ENCODE data around the gene CDC42BPB.

The CDC42BPB gene

DNA sequence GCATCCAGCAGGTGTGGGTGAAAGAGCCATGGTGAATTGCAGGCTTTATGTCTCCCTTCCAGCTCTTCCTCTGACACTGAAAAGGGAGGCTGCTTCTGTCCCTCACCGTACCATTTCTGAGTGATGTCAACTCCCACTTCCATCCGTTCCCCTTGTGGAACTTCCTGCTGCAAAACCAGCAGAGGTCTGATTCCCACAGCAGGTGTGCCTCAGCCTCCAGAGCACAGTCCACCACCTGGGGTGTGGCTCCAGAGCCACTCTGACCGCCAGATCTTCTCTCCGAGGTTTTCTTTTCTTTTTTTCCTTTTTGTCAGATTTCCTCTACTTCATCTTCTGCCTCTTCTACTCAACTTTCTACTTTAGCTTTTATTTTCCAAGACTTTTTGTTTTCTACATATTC is 62.7 kb downstream of the CDC42BPB start:
- Histone ChIP-seq H3K4me3 (ENCODE audit: low read depth, low read length) (no peak overlapping the region), H3K27me3 (ENCODE audit: control insufficient read depth, insufficient read depth, low read length) (no peaks in the 10 kb centered on the region), H3K4me1 (no peaks in the 10 kb centered on the region), H3K27ac (no peak overlapping the region), H3K9ac (no peak overlapping the region), H2AFZ (no peak overlapping the region), H3K36me3 (ENCODE audit: control insufficient read depth, insufficient read depth, low read length) (no peaks in the 10 kb centered on the region), H3K79me2 (peaks cover 8% of the 10 kb centered on the region), H3K4me2 (ENCODE audit: low read length) (no peak overlapping the region), H3K9me3 (ENCODE audit: control insufficient read depth, low read length) (no peaks in the 10 kb centered on the region)
- TF ChIP-seq, protein P1, sequence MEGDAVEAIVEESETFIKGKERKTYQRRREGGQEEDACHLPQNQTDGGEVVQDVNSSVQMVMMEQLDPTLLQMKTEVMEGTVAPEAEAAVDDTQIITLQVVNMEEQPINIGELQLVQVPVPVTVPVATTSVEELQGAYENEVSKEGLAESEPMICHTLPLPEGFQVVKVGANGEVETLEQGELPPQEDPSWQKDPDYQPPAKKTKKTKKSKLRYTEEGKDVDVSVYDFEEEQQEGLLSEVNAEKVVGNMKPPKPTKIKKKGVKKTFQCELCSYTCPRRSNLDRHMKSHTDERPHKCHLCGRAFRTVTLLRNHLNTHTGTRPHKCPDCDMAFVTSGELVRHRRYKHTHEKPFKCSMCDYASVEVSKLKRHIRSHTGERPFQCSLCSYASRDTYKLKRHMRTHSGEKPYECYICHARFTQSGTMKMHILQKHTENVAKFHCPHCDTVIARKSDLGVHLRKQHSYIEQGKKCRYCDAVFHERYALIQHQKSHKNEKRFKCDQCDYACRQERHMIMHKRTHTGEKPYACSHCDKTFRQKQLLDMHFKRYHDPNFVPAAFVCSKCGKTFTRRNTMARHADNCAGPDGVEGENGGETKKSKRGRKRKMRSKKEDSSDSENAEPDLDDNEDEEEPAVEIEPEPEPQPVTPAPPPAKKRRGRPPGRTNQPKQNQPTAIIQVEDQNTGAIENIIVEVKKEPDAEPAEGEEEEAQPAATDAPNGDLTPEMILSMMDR (IDR thresholded peaks at IDR 0.05): no peak

DNA sequence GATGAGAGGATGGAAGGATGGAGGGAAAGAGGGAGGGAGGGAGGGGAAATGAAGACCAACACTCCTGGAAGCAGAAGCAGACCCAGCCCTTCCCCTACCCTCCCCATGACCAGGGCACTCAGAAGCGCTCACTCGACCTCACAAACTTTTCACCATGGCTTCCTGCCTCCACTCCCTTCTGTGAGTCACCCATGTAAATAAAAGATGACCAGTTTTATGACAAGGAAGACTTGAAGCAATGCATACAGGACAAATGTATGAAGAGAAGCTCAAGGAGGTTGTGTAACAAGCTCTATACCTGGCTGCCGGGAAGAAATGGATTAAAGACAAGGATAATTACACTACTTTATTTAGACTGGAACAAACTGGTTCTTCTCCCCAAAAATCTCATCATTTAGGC is 63.8 kb downstream of the CDC42BPB start:
- Histone ChIP-seq H3K36me3 (ENCODE audit: control insufficient read depth, insufficient read depth, low read length) (no peaks in the 10 kb centered on the region), H3K9ac (no peak overlapping the region)

DNA sequence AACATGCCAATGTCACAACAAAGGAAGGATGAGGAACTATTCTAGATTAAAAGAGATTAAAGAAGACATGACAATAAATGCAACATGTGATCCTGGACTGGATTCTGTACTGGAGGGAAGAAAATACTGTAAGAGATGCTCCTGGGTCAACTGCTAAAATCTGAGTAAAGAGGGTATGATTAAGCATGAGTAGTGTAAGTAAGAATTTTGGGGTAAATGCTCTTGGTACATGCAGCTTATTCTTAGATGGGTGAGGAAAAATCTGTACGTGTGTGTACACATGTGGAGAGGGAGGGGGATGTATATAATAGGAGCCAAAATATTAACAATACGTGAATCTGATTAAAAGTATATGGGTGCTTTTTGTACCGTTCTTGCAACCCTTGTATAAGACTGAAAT is 66.0 kb downstream of the CDC42BPB start:
- TF ChIP-seq, protein P1 (IDR thresholded peaks at IDR 0.05): no peak
- H3K36me3 ChIP-seq (ENCODE audit: control insufficient read depth, insufficient read depth, low read length): no peaks in the 10 kb centered on the region
- no peak overlapping the region for H3K9ac ChIP-seq

More for the DNA sequence above, 63.8 kb downstream of the CDC42BPB start:
- H3K4me2 ChIP-seq (ENCODE audit: low read length): no peak overlapping the region
- peaks cover 5% of the 10 kb centered on the region for H3K79me2 ChIP-seq
- H3K4me1 ChIP-seq: no peaks in the 10 kb centered on the region
- H3K4me3 ChIP-seq (ENCODE audit: low read depth, low read length): no peak overlapping the region
- H3K27me3 ChIP-seq (ENCODE audit: control insufficient read depth, insufficient read depth, low read length): no peaks in the 10 kb centered on the region
- H3K27ac ChIP-seq: no peak overlapping the region
- no peaks in the 10 kb centered on the region for H3K9me3 ChIP-seq (ENCODE audit: control insufficient read depth, low read length)
- no peak overlapping the region for H2AFZ ChIP-seq
- TF ChIP-seq, protein P1 (IDR thresholded peaks at IDR 0.05): no peak

DNA sequence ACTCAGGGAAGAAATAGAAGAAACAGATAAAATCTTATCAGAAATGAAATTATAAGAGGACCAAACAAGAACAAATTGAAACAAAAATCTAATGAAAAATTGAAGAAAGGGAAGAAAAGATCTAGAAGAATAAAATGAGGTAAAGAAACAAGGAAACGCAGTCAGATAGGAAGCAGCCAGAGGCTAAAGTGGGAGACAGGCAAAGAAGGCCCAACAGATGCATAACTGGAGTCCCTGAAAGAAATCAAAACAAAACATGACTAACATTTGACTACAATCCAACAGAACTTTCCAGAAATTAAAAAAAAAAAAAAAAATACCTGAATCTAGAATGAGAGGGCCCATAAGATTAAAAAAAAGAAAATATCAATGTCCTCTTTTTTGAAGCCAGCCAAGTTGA is 69.3 kb downstream of the CDC42BPB start:
- TF ChIP-seq, protein P1 (IDR thresholded peaks at IDR 0.05): no peak
- no peak overlapping the region for H3K4me3 ChIP-seq (ENCODE audit: low read depth, low read length)
- peaks cover 31% of the 10 kb centered on the region for H3K79me2 ChIP-seq
- H3K4me1 ChIP-seq: no peaks in the 10 kb centered on the region
- no peak overlapping the region for H3K27ac ChIP-seq
- H2AFZ ChIP-seq: no peak overlapping the region
- H3K9ac ChIP-seq: no peak overlapping the region
- H3K36me3 ChIP-seq (ENCODE audit: control insufficient read depth, insufficient read depth, low read length): no peaks in the 10 kb centered on the region
- H3K27me3 ChIP-seq (ENCODE audit: control insufficient read depth, insufficient read depth, low read length): no peaks in the 10 kb centered on the region
- H3K9me3 ChIP-seq (ENCODE audit: control insufficient read depth, low read length): no peaks in the 10 kb centered on the region
- H3K4me2 ChIP-seq (ENCODE audit: low read length): no peak overlapping the region

More for the DNA sequence above, 66.0 kb downstream of the CDC42BPB start:
- H3K27me3 ChIP-seq (ENCODE audit: control insufficient read depth, insufficient read depth, low read length): no peaks in the 10 kb centered on the region
- no peaks in the 10 kb centered on the region for H3K9me3 ChIP-seq (ENCODE audit: control insufficient read depth, low read length)
- no peak overlapping the region for H3K4me3 ChIP-seq (ENCODE audit: low read depth, low read length)
- no peak overlapping the region for H3K27ac ChIP-seq
- H3K79me2 ChIP-seq: peaks cover 17% of the 10 kb centered on the region
- H3K4me2 ChIP-seq (ENCODE audit: low read length): no peak overlapping the region
- H3K4me1 ChIP-seq: no peaks in the 10 kb centered on the region
- no peak overlapping the region for H2AFZ ChIP-seq

DNA sequence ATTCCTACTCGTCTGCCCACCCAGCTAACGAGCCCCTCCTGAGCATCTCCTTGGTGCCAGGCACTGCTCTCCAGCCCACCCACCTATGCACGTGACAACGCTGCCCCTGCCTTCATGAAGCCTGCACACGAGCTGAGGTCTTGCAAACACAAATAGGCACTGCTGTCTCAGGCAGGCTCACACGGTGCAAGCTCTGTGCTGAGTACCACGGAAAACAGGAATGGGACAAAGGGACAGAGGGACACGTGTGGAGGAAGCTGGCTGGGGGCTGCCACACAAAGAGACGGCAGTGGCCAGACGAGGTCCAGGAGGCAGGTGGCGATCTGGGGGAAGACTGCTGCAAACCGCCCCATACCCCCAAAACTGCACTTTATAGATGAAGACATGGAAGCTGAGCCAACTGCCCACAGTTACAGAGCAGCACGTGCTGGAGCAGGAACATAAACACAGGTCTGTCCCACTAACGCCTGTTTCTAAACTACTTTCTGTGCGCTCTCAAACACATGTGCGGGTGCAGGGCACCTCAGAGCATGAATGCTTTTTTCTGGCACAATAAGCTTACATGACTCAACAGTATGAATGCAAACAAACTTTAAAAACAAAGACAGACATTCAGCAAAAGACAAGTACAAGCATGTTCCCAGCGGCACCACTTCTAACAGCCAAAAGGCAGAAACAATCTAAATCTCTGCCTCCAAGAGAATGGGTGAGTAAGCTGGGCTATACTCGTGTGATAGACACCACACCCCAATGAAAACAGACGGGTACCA is 70.4 kb downstream of the CDC42BPB start:
- no peak overlapping the region for H3K4me3 ChIP-seq (ENCODE audit: low read depth, low read length)
- TF ChIP-seq, protein P1 (IDR thresholded peaks at IDR 0.05): no peak
- no peak overlapping the region for H3K4me2 ChIP-seq (ENCODE audit: low read length)
- H3K27ac ChIP-seq: no peak overlapping the region
- peaks cover 31% of the 10 kb centered on the region for H3K79me2 ChIP-seq
- no peaks in the 10 kb centered on the region for H3K27me3 ChIP-seq (ENCODE audit: control insufficient read depth, insufficient read depth, low read length)
- no peak overlapping the region for H2AFZ ChIP-seq
- no peaks in the 10 kb centered on the region for H3K36me3 ChIP-seq (ENCODE audit: control insufficient read depth, insufficient read depth, low read length)
- no peaks in the 10 kb centered on the region for H3K9me3 ChIP-seq (ENCODE audit: control insufficient read depth, low read length)
- no peak overlapping the region for H3K9ac ChIP-seq
- no peaks in the 10 kb centered on the region for H3K4me1 ChIP-seq

Data from parathyroid adenoma (tissue), 2 donors.